GM19438 (cell line): Measurements from ENCODE around the gene PCBP2.

ENCODE experiments used
- ATAC-seq: cut with Tn5 transposase; IDR thresholded peaks from one replicate; pipeline ENCODE4 v1.9.1; 2021; ENCODE audit warnings: low read depth; ENCODE audit not compliant: unreplicated experiment

Gene PCBP2

GRCh38 chr12:53492188-53492587 is 40.3 kb downstream of the PCBP2 start:
- no peak for ATAC-seq

- ATAC-seq, result peak; percentile 93
These were observed 41.1 kb downstream of the PCBP2 start for GRCh38 chr12:53492830-53493609.

GRCh38 chr12:53493610-53494391 is 41.9 kb downstream of the PCBP2 start:
- no peak for ATAC-seq

- no peak for ATAC-seq
These were observed 44.2 kb downstream of the PCBP2 start for GRCh38 chr12:53495903-53496751.

GRCh38 chr12:53496752-53497032 is 44.8 kb downstream of the PCBP2 start:
- ATAC-seq, result no peak

GRCh38 chr12:53497461-53497860 is 45.6 kb downstream of the PCBP2 start:
- ATAC-seq, result no peak

- ATAC-seq, result no peak
These were observed 46.3 kb downstream of the PCBP2 start for GRCh38 chr12:53498235-53498630.

GRCh38 chr12:53499266-53500141 is 47.6 kb downstream of the PCBP2 start, which contains the start of gene MAP3K12:
Gene MAP3K12, minus strand, starts transcription at chr12:53499458. Its CDS starts 12,067 bp downstream, at chr12:53487391.
- ATAC-seq, result no peak

- ATAC-seq, result no peak
These were observed 48.4 kb downstream of the PCBP2 start for GRCh38 chr12:53500142-53500775.

- peak; percentile 81 for ATAC-seq
These were observed 49.1 kb downstream of the PCBP2 start, which contains the start of gene TARBP2 for GRCh38 chr12:53500776-53501614. Gene TARBP2, plus strand, starts transcription at chr12:53501283. Its CDS starts 126 bp downstream, at chr12:53501409.

GRCh38 chr12:53501615-53502181 is 49.8 kb downstream of the PCBP2 start:
- ATAC-seq, result no peak

GRCh38 chr12:53502331-53502730 is 50.4 kb downstream of the PCBP2 start:
- no peak for ATAC-seq

GRCh38 chr12:53502983-53503728 is 51.3 kb downstream of the PCBP2 start:
- no peak for ATAC-seq

- ATAC-seq, result no peak
These were observed 52.4 kb downstream of the PCBP2 start for GRCh38 chr12:53504004-53504920.

GRCh38 chr12:53505086-53505485 is 53.2 kb downstream of the PCBP2 start:
- no peak for ATAC-seq
